Epithelial cell of proximal tubule (primary cell): ENCODE results near the gene SOX14. TPM values are rescaled to one million over a fixed set of nuclear protein-coding genes. Genes with fewer than 3 reads are reported as not detected.

ENCODE experiments used
- DNase-seq: peaks from one replicate; pipeline ENCODE4 v3.0.0-alpha.2; 2011; ENCODE audit warnings: low read depth
- H3K4me3 ChIP-seq: 2 replicates; pipeline ENCODE4 v1.5.1; 2011; ENCODE audit warnings: low read depth, mild to moderate bottlenecking, low read length
- CTCF ChIP-seq: conservative IDR thresholded peaks from 2 replicates; pipeline ENCODE4 v1.5.1; 2012; ENCODE audit warnings: low read depth, mild to moderate bottlenecking, low read length
- total RNA-seq: library from RNA; depleted of rRNA; stranded (reverse); fragments of >200 nt; gene quantifications from 2 replicates; pipeline ENCODE4 v1.2.3, GENCODE V29; 2015

Gene SOX14
- total RNA-seq, 1 donor from 2014 or later, result not detected

GRCh38 chr3:137759505-137759904 lies 4.6 kb upstream of the SOX14 start:
- no peak for DNase-seq
- TF ChIP-seq CTCF, result no peak
- no peak overlapping the region for H3K4me3 ChIP-seq

DNA sequence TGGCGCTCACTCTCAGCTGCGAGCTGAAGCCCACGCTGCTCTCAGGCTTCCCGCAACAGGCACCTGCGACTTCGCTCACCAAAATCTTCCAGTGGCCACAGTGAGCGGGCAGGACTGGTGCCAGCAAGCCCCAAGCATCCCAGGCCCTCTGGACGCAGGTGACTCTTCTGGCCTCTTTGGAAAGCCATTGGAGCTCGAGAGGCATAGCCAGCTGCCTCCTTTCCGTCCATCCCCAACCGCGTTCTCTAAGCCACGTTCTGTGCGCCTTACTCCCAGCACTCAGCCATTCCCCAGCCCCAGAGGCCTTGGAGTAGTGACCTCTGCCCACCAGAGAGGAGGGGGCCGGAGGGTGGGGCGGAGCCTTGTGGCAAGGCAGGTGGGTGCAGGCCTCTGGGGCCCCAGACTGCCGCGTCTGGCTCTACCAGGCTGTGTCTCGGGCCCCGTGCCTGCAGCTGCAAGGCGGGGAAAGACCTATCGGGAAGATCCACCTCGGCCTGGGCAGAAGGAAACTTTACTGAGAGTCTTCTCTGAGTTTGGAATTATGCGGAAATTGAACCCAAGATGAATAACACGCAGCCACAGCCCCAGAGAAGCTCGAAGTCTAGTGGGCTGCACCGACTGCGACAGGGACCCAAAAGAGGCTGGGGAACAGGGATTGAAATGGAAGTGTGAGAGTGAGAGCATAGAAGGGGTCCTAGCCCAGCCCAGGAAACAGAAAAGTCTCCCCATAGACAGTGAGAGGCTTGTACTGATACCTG lies 3.6 kb upstream of the SOX14 start:
- TF ChIP-seq CTCF, result no peak
- DNase-seq, result no peak
- no peak overlapping the region for H3K4me3 ChIP-seq

DNA sequence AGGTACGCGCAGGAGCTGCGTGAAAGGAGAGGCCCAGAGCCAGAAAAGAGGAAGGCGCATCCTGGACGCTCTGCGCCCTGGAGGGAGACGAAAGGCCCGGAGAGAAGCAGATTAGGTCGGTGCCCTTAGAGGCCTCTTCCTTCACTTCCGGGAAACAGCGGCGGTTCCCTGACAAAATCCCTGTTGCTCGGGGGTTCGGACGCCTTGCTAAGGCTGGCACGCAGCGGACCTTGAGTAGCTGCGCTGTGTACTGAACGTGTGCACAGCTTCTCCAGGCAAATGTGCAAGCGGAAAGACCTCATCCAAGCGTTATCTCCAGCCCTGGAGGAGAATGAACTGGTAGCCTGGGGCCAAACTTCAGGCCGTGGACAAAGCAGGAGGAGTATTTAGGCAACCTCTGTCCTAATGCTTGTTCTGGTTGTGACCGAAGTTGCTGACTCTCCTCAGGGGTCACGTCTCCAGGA lies 3.0 kb upstream of the SOX14 start:
- no peak for DNase-seq
- no peak overlapping the region for H3K4me3 ChIP-seq
- TF ChIP-seq CTCF, result no peak

- TF ChIP-seq CTCF, result no peak
- no peak for DNase-seq
- no peak overlapping the region for H3K4me3 ChIP-seq
Observed at GRCh38 chr3:137761563-137762503, 2.3 kb upstream of the SOX14 start.

GRCh38 chr3:137762674-137763593 lies 1.2 kb upstream of the SOX14 start:
- no peak for TF ChIP-seq CTCF
- DNase-seq, result no peak
- H3K4me3 ChIP-seq, result no peak overlapping the region

DNA sequence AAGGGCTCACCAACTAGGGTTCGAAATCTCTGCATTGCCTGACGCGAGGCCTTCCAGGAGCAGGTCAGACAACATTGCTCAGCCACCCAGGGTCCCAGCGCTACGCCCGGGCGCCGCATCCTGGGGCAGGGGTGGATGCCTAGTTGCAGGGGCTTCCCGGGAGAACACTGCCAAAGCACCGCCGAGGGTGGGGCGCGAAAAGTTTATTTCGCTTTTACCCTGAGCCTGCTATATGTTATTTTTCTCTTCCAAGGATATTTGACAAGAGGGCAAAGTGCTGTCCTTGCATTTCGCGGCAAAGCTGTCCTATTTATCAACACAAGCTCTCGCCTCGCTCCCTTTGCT lies 549 bp upstream of the SOX14 start:
- no peak for DNase-seq
- no peak for TF ChIP-seq CTCF
- H3K4me3 ChIP-seq, result no peak overlapping the region
